Neural crest cell (in vitro differentiated cells): ENCODE data around the gene IDI2. TPM values are rescaled to one million over a fixed set of nuclear protein-coding genes. Genes with fewer than 3 reads are reported as not detected.

Source experiments
- DNase-seq: peaks from one replicate; pipeline ENCODE4 v3.0.0; 2021; ENCODE audit warnings: low read depth, mixed read lengths, low spot score
- H3K27ac Mint-ChIP-seq: one replicate; pipeline ENCODE4 v1.8.0; 2021; ENCODE audit warnings: mild to moderate bottlenecking, mixed read lengths; ENCODE audit not compliant: unreplicated experiment
- H3K27me3 Mint-ChIP-seq: 2 replicates; pipeline ENCODE4 v1.8.0; 2021; ENCODE audit warnings: low read depth, mild to moderate bottlenecking, mixed read lengths
- H3K36me3 Mint-ChIP-seq: 2 replicates; pipeline ENCODE4 v1.8.0; 2021; ENCODE audit warnings: low read depth, mild to moderate bottlenecking, mixed read lengths
- H3K4me1 Mint-ChIP-seq: 2 replicates; pipeline ENCODE4 v1.8.0; 2021; ENCODE audit warnings: mixed read lengths
- H3K4me3 Mint-ChIP-seq: one replicate; pipeline ENCODE4 v1.8.0; 2021; ENCODE audit warnings: mild to moderate bottlenecking, mixed read lengths
- H3K9me3 Mint-ChIP-seq: 2 replicates; pipeline ENCODE4 v1.8.0; 2021; ENCODE audit warnings: mixed read lengths
- total RNA-seq: library from RNA; stranded (reverse); gene quantifications from 2 replicates; pipeline ENCODE4 v1.2.1, GENCODE V29; 2021
- TF ChIP-seq, protein P1 (sequence below): fragments of 200-600 bp; sonication (generic); conservative IDR thresholded peaks from 2 replicates; pipeline ENCODE4 v1.5.0; 2021; ENCODE audit warnings: antibody characterized with exemption, mild to moderate bottlenecking

Gene IDI2
- total RNA-seq, 1 donor from 2014 or later: not detected

- TF ChIP-seq, protein P1, sequence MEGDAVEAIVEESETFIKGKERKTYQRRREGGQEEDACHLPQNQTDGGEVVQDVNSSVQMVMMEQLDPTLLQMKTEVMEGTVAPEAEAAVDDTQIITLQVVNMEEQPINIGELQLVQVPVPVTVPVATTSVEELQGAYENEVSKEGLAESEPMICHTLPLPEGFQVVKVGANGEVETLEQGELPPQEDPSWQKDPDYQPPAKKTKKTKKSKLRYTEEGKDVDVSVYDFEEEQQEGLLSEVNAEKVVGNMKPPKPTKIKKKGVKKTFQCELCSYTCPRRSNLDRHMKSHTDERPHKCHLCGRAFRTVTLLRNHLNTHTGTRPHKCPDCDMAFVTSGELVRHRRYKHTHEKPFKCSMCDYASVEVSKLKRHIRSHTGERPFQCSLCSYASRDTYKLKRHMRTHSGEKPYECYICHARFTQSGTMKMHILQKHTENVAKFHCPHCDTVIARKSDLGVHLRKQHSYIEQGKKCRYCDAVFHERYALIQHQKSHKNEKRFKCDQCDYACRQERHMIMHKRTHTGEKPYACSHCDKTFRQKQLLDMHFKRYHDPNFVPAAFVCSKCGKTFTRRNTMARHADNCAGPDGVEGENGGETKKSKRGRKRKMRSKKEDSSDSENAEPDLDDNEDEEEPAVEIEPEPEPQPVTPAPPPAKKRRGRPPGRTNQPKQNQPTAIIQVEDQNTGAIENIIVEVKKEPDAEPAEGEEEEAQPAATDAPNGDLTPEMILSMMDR: no peak
- Mint-ChIP-seq H3K9me3 (peaks cover 18% of the 10 kb centered on the region), H3K27me3 (no peaks in the 10 kb centered on the region), H3K4me3 (no peak overlapping the region), H3K27ac (no peak overlapping the region), H3K36me3 (peaks cover 23% of the 10 kb centered on the region), H3K4me1 (no peaks in the 10 kb centered on the region)
- no peak for DNase-seq
Observed at GRCh38 chr10:976316-976715, 49.3 kb downstream of the IDI2 start.

DNA sequence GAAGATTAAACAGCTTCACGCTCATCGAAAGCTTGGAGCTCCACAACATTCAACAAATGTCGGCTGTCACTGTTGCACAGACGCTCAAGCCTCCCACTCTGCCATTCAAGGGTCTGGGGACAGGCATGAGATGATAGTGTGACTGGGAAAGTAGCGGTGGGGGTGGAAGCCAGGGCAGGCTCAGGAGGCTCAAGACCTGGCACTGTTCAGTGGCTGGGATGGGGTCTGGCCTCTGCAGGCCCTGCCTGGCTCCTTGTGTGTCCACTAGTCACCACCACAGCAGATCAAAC lies 50.9 kb downstream of the IDI2 start:
- TF ChIP-seq, protein P1: no peak
- Mint-ChIP-seq H3K4me1 (peaks cover 8% of the 10 kb centered on the region), H3K36me3 (peaks cover 16% of the 10 kb centered on the region), H3K27ac (no peak overlapping the region), H3K9me3 (peaks cover 12% of the 10 kb centered on the region), H3K4me3 (no peak overlapping the region), H3K27me3 (no peaks in the 10 kb centered on the region)
- no peak for DNase-seq

DNA sequence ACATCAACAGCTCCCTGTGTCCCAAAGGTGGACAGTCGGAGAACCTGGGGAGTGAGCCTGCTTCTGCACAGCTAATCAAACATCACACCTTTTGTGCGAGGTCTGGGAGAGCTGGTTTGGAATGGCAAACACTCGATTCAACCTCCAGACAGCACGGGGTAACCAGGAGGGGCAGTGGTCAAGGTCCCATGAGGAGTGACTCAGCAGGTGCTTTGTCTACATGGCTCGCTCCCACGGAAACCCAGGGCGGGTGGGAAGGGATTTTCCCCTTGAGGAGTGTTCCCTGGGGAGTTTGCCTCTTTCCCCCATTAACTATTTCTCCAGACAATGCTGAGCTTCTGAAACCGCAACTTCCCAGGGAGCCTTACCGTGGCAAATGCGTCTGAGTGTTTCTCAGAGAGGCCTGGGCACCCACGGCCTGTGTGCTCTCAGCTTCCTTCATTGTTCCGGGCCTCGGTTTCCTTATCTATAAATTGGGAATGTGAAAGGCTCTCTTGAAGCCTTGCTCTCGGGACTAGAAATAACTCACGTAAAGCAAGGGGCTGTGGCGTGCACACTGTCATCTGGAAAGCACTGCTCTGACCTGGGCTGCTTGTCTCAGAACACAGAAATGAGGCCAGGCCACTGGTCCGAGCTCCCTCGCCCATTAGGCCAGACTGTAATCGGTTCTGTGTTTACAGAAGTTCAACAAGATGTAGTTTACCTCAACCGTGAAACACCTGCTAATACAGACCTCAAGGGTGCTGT lies 51.4 kb downstream of the IDI2 start:
- H3K36me3 Mint-ChIP-seq: peaks cover 14% of the 10 kb centered on the region
- peaks cover 12% of the 10 kb centered on the region for H3K9me3 Mint-ChIP-seq
- no peaks in the 10 kb centered on the region for H3K27me3 Mint-ChIP-seq
- TF ChIP-seq, protein P1: no peak
- H3K4me1 Mint-ChIP-seq: peaks cover 11% of the 10 kb centered on the region
- no peak for DNase-seq
- no peak overlapping the region for H3K27ac Mint-ChIP-seq
- no peak overlapping the region for H3K4me3 Mint-ChIP-seq

DNA sequence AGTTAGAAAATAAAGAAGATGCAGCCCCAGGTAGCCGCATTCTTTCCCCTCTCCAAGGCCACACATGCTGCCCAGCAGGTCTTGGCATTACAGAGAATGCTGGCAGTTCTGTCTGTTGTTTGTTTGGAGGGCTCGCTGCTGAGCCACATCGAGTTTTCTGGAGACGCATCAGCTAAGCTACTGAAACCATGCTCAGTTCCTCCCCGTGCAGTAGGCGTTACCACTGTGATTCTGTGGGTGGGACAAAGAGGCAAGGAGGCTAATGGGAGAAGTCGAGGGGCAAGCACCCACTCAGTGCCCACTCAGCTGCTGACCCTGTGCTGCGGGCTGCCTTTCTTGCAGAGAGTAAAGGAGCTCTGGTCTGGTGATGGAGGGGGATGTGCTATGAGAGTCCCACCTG lies 52.9 kb downstream of the IDI2 start:
- Mint-ChIP-seq H3K4me1 (peaks cover 11% of the 10 kb centered on the region), H3K9me3 (peaks cover 6% of the 10 kb centered on the region), H3K27ac (no peak overlapping the region), H3K36me3 (peaks cover 8% of the 10 kb centered on the region), H3K27me3 (peaks cover 2% of the 10 kb centered on the region), H3K4me3 (no peak overlapping the region)
- no peak for DNase-seq
- TF ChIP-seq, protein P1: no peak

DNA sequence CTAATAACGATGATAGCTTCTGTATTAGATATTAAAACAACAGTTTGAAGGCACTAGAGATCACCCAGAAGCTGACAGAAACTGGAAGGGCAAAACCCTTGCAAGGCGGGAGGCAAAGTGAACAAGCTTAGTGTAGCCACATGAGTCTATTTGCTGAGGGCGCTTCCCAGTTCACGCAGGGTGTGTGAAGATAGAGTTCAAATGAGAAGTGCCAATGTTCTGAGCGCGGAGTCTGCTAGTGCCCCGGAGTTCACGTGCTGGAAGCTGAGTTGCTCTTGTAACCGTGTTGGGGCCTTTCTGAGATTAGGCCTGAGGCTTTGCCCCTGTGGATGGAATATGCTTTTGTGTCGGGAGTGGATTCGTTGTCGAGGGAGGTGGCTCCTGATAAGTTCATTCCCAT lies 54.0 kb downstream of the IDI2 start:
- H3K9me3 Mint-ChIP-seq: peaks cover 3% of the 10 kb centered on the region
- H3K4me1 Mint-ChIP-seq: peaks cover 11% of the 10 kb centered on the region
- no peak for DNase-seq
- H3K4me3 Mint-ChIP-seq: no peak overlapping the region
- TF ChIP-seq, protein P1: no peak
- peaks cover 2% of the 10 kb centered on the region for H3K27me3 Mint-ChIP-seq
- H3K27ac Mint-ChIP-seq: no peak overlapping the region
- peaks cover 5% of the 10 kb centered on the region for H3K36me3 Mint-ChIP-seq
